BJ (cell line): ENCODE measurements around the gene ZNF784. TPM values are rescaled to one million over a fixed set of nuclear protein-coding genes. Genes with fewer than 3 reads are reported as not detected.

Experiments used
- CTCF ChIA-PET: fragments of 350-600 bp; formaldehyde crosslinking; extraction: SDS; loops from one replicate; lab custom pipeline; 2021; ENCODE audit warnings: antibody characterized with exemption, inconsistent platforms; lab: Yijun Ruan, JAX
- POLR2A ChIA-PET: fragments of 300-600 bp; sonication (Branson Sonifier 250); formaldehyde crosslinking; extraction: SDS; loops from one replicate; lab custom pipeline; 2021; ENCODE audit warnings: antibody characterized with exemption; lab: Charles Lee
- DNase-seq: peaks from one replicate; pipeline ENCODE4 v3.0.0-alpha.2; 2011; ENCODE audit warnings: low read depth
- H3K27me3 ChIP-seq: 2 replicates; pipeline ENCODE4 v1.6.0; 2011; ENCODE audit warnings: low read length; ENCODE audit not compliant: control insufficient read depth, insufficient read depth
- H3K36me3 ChIP-seq: 2 replicates; pipeline ENCODE4 v1.5.1; 2011; ENCODE audit warnings: low read length; ENCODE audit not compliant: control insufficient read depth, insufficient read depth
- H3K4me3 ChIP-seq: 2 replicates; pipeline ENCODE4 v1.5.1; 2011; ENCODE audit warnings: low read depth, mild to moderate bottlenecking, control low read depth, low read length
- polyA plus RNA-seq: library from polyadenylated mRNA; depleted of rRNA; stranded (reverse); fragments of >200 nt; gene quantifications from 2 replicates; pipeline ENCODE4 v1.2.3, GENCODE V29; 2011
- TF ChIP-seq, protein P1 (sequence below): IDR thresholded peaks from 2 replicates; pipeline ENCODE4 v1.5.1; 2011; ENCODE audit warnings: low read depth, mild to moderate bottlenecking, control low read depth, inconsistent platforms, low read length, moderate library complexity; ENCODE audit not compliant: insufficient read depth

Gene ZNF784
- polyA plus RNA-seq, 1 experiment, result 4.5 TPM

DNA sequence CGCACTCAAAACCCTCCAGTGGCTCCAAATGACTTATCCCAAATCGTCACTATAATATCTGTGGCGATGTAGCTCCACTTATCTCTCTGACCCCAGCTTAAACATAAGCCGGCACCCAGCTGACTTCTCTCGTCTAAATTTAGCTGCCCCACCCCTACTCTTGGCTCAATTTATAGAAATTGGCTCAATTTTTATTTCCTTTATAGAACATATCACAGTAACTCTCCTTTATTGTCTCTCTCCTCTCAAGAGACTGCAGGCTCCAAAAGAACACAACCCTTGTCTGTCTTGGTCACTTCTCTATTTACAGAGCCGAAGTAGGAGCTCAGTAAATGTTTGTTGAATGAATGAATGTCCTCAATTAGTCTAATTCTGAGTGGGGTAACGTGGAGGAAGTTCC is 805 bp downstream of the ZNF784 start:
- peaks cover 6% of the 10 kb centered on the region for H3K36me3 ChIP-seq
- H3K27me3 ChIP-seq, result no peaks in the 10 kb centered on the region
- no peak for DNase-seq
- ChIA-PET POLR2A (no interaction called here), CTCF (interaction anchor here (0.7 to 5.7 kb wide), 3 partner anchors 9 to 120 kb away, joined by 3 to 30 read pairs (median 9); partner anchors contain the start of gene ZNF865)
- TF ChIP-seq, protein P1, sequence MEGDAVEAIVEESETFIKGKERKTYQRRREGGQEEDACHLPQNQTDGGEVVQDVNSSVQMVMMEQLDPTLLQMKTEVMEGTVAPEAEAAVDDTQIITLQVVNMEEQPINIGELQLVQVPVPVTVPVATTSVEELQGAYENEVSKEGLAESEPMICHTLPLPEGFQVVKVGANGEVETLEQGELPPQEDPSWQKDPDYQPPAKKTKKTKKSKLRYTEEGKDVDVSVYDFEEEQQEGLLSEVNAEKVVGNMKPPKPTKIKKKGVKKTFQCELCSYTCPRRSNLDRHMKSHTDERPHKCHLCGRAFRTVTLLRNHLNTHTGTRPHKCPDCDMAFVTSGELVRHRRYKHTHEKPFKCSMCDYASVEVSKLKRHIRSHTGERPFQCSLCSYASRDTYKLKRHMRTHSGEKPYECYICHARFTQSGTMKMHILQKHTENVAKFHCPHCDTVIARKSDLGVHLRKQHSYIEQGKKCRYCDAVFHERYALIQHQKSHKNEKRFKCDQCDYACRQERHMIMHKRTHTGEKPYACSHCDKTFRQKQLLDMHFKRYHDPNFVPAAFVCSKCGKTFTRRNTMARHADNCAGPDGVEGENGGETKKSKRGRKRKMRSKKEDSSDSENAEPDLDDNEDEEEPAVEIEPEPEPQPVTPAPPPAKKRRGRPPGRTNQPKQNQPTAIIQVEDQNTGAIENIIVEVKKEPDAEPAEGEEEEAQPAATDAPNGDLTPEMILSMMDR, result no peak
- H3K4me3 ChIP-seq, result no peak overlapping the region

DNA sequence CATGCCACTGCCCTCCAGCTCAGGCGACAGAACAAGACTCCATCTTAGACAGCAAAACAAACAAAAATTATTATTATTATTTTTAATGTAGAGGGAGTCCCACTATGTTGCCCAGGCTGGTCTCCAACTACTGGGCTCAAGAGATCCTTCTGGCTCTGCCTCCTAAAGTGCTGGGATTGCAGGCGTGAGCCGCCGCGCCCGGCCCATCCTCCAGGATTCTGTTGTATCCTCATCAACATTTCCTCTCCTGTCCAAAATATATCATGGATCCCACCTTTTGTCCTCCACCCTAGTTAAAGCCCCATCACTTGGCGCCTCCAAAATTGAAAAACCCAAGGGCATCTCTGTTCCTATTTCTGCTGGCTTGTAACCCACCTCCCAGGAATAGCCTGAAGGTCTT is 1.2 kb downstream of the ZNF784 start:
- no peaks in the 10 kb centered on the region for H3K27me3 ChIP-seq
- POLR2A ChIA-PET, result no interaction called here
- no peak overlapping the region for H3K4me3 ChIP-seq
- CTCF ChIA-PET, result interaction anchor here (0.7 to 5.7 kb wide), 3 partner anchors 10 to 119 kb away, joined by 3 to 30 read pairs (median 9); partner anchors contain the start of gene ZNF865
- no peak for DNase-seq
- H3K36me3 ChIP-seq, result peaks cover 6% of the 10 kb centered on the region
- TF ChIP-seq, protein P1, result no peak

DNA sequence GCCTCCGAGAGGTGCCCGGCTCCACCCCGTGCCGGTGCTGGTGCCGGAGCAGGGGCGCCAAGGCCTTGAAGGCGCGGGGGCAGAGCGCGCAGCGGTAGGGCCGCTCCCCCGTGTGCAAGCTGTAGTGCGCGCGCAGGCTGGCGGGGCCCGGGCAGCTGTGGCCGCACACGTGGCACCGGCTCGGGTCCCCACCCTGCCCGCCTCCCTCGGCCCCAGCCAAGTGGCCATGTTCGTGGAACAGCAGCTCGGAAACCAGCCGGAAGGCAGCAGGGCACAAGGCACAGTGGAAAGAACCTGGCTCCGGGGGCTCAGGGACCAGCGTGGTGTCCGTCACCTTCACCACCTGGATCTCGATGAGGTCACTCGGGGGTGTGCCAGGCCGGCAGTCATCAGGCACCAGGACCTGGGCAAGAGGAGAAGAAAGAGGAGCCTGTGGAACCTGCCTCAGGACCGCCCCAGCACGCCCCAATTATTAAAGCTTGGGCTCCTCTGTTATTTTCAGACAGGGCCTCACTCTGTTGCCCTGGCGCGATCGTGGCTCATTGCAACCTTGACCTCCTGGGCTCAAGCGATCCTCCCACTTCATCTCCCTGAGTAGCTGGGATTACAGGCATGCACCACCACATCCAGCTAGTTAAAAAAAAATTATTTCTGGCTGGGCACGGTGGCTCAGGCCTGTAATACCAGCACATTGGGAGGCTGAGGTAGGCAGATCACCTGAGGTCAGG is 2.0 kb downstream of the ZNF784 start:
- Histone ChIP-seq H3K36me3 (peaks cover 9% of the 10 kb centered on the region), H3K4me3 (no peak overlapping the region), H3K27me3 (no peaks in the 10 kb centered on the region)
- ChIA-PET CTCF (interaction anchor here (1.6 to 5.7 kb wide), 2 partner anchors 10 to 16 kb away, joined by 9 to 30 read pairs; partner anchors contain the start of gene ZNF865), POLR2A (no interaction called here)
- DNase-seq, result no peak
- TF ChIP-seq, protein P1, result no peak

DNA sequence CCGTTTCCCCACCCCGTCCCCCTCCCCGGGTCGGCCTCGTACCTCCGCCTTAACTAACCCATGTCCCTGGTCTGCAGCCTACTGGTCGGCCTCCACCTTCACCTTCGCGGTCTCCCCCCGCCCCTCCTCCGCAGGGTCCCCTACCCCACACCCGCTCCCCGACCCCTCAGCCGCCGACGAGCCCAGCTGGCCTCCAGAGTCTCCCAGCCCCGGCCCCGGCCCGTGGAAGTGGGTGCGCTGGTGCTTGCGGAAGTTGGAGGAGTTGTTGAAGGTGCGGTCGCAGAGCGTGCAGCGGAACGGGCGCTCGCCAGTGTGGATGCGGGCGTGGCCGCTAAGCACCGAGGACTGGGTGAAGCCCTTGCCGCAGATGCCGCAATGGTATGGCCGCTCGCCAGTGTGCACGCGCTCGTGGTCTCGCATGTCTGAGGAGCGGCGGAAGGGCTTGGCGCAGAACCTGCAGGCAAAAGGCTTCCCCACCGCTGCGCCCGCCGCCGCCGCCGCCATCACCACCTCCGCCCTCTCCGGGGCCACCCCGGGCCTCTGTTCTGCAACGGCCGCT is 2.6 kb downstream of the ZNF784 start:
- Histone ChIP-seq H3K36me3 (peaks cover 14% of the 10 kb centered on the region), H3K27me3 (no peaks in the 10 kb centered on the region), H3K4me3 (no peak overlapping the region)
- CTCF ChIA-PET, result interaction anchor here (1.9 kb wide), 1 partner anchor 10 kb away, joined by 7 read pairs; no protein-coding TSS in a partner anchor
- POLR2A ChIA-PET, result no interaction called here
- DNase-seq, result no peak
- TF ChIP-seq, protein P1, result no peak

DNA sequence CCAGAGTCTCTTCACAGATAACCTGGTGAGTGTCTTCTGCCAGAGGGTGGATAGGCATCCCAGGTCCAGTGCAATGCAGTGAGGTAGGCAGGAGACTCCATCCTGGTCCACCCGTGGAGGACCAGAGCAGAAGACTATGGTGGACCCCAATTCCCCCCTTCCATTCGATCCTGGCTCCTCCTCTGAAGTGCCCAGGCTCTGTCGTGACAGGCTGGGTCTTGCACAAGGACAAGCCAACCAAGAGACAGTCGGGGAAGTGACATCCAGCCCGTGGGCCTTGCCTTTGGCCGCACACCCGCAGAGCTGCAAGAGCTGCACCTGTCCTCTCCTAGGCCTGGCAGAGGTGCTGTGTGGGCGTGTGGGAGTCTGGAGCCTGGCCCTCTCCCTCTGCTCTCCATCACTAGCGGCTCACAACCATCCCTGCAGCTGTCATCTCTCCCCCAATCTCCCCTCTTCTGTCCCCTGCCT is 3.1 kb downstream of the ZNF784 start:
- H3K4me3 ChIP-seq, result no peak overlapping the region
- H3K36me3 ChIP-seq, result peaks cover 19% of the 10 kb centered on the region
- H3K27me3 ChIP-seq, result no peaks in the 10 kb centered on the region
- TF ChIP-seq, protein P1, result no peak
- POLR2A ChIA-PET, result no interaction called here
- CTCF ChIA-PET, result interaction anchor here (1.9 to 5.0 kb wide), 2 partner anchors 11 to 15 kb away, joined by 7 to 40 read pairs; partner anchors contain the start of gene ZNF865
- no peak for DNase-seq
